Testis (tissue), 2 donors: ENCODE data around the gene SEC14L6.

Experiments
- POLR2A ChIP-seq: fragments of 450-650 bp; IDR thresholded peaks from one replicate; pipeline ENCODE4 v1.6.1; 2017; ENCODE audit warnings: antibody characterized with exemption, mild to moderate bottlenecking, moderate library complexity
- TF ChIP-seq, protein P1 (sequence below), 3 experiments: fragments of 450-650 bp in 2 of 3; fragments of 200-600 bp in 1 of 3; sonication (generic) in 1 of 3; IDR thresholded peaks; one replicate each; pipeline ENCODE4 v1.5.1; 2016 to 2019; ENCODE audit warnings: antibody characterized with exemption in 3 of 3, mild to moderate bottlenecking in 2 of 3, moderate library complexity in 1 of 3

DNA sequence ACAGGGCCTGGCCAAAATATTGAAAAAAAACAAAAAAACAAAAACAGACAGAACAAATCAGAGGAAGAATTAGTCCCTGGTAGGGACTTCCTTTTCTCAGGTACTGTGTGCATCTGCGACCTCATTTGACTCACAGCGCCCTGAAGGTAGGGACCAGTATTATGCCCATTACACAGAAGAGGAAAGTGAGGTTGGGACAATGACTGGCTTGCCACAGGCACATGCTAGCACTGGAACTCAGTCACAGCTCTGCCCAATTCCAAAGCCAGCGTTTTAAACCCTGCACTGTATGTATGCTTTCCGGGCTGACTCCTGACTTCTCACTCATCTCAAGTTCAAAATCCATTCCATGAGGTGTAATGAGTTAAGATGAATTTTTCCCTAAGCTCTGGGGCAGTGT, 44.4 kb downstream of the SEC14L6 start:
- TF ChIP-seq, protein P1, sequence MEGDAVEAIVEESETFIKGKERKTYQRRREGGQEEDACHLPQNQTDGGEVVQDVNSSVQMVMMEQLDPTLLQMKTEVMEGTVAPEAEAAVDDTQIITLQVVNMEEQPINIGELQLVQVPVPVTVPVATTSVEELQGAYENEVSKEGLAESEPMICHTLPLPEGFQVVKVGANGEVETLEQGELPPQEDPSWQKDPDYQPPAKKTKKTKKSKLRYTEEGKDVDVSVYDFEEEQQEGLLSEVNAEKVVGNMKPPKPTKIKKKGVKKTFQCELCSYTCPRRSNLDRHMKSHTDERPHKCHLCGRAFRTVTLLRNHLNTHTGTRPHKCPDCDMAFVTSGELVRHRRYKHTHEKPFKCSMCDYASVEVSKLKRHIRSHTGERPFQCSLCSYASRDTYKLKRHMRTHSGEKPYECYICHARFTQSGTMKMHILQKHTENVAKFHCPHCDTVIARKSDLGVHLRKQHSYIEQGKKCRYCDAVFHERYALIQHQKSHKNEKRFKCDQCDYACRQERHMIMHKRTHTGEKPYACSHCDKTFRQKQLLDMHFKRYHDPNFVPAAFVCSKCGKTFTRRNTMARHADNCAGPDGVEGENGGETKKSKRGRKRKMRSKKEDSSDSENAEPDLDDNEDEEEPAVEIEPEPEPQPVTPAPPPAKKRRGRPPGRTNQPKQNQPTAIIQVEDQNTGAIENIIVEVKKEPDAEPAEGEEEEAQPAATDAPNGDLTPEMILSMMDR (IDR thresholded peaks at IDR 0.05): no peak
- TF ChIP-seq POLR2A: no peak
